GM03348 (cell line): ENCODE data around the gene SIGLEC10.

Source experiments
- DNase-seq: peaks from one replicate; pipeline ENCODE4 v3.0.0; 2012; ENCODE audit warnings: low spot score

Gene SIGLEC10

GRCh38 chr19:51365211-51365964, 52.1 kb downstream of the SIGLEC10 start:
- peak; percentile 48 for DNase-seq

- no peak for DNase-seq
Measured at GRCh38 chr19:51364200-51365106, 53.0 kb downstream of the SIGLEC10 start.

GRCh38 chr19:51361239-51361638, 56.2 kb downstream of the SIGLEC10 start:
- no peak for DNase-seq
